Astrocyte (in vitro differentiated cells and primary cell): ENCODE measurements around the gene COL6A5.
"Not testable (repeated sequence)": the region's sequence is repeated elsewhere in the genome, so short reads cannot be mapped to it uniquely, and the experiment has no call there.

Experiments used
- EZH2 ChIP-seq: IDR thresholded peaks from 2 replicates; pipeline ENCODE4 v1.6.1; 2012; ENCODE audit warnings: mild to moderate bottlenecking, low read length, inconsistent platforms; ENCODE audit not compliant: insufficient read depth
- TF ChIP-seq, protein P1 (sequence below): IDR thresholded peaks from 2 replicates; pipeline ENCODE4 v1.5.1; 2011; ENCODE audit warnings: low read depth, mild to moderate bottlenecking, inconsistent platforms, low read length, moderate library complexity; ENCODE audit not compliant: insufficient read depth

- TF ChIP-seq, protein P1, sequence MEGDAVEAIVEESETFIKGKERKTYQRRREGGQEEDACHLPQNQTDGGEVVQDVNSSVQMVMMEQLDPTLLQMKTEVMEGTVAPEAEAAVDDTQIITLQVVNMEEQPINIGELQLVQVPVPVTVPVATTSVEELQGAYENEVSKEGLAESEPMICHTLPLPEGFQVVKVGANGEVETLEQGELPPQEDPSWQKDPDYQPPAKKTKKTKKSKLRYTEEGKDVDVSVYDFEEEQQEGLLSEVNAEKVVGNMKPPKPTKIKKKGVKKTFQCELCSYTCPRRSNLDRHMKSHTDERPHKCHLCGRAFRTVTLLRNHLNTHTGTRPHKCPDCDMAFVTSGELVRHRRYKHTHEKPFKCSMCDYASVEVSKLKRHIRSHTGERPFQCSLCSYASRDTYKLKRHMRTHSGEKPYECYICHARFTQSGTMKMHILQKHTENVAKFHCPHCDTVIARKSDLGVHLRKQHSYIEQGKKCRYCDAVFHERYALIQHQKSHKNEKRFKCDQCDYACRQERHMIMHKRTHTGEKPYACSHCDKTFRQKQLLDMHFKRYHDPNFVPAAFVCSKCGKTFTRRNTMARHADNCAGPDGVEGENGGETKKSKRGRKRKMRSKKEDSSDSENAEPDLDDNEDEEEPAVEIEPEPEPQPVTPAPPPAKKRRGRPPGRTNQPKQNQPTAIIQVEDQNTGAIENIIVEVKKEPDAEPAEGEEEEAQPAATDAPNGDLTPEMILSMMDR = not testable (repeated sequence)
- TF ChIP-seq EZH2 = not testable (repeated sequence)
Observed at GRCh38 chr3:130432086-130432485, 86.6 kb downstream of the COL6A5 start.
